HG02970 (cell line): ENCODE measurements around the gene EAPP.
"Not testable (repeated sequence)": the region's sequence is repeated elsewhere in the genome, so short reads cannot be mapped to it uniquely, and the experiment has no call there.

Experiments
- ATAC-seq: cut with Tn5 transposase; IDR thresholded peaks from one replicate; pipeline ENCODE4 v1.9.1; 2021; ENCODE audit warnings: mild to moderate bottlenecking, moderate library complexity, moderate number of reproducible peaks; ENCODE audit not compliant: unreplicated experiment, low FRiP score

The EAPP gene

DNA sequence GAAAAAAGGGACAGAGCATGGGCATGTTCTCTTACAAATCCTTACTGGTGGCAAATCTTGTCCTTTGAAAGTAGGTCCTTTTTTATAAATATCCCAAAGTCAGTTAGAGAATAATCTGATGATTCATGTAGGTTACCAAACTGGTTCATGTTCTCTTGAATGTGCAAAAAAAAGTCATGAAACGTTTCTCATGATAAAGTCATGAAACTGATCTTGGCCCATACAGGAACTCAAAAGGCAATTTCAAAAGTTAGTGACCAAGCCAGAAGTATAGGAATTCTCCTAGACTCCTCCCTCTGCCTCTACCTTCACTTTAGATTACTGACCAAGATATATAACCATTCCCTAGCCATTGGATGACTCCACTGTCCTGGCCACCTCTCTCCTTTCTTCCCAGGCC is 50.2 kb downstream of the EAPP start:
- no peak for ATAC-seq

DNA sequence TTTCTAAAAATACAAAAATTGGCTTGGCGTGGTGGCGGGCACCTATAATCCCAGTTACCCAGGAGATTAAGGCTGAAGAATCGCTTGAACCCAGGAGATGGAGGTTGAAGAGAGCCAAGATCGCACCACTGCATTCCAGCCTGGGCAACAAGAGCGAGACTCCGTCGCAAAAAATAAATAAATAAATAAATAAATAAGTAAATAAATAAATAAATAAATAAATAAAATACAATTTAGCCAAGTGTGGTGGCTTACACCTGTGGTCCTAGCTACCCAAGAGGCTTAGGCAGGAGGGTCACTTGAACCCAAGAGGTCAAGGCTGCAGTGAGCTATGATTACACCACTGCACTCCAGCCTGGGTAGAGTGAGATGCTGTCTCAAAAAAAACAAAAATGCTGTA is 51.0 kb downstream of the EAPP start:
- ATAC-seq, result no peak

DNA sequence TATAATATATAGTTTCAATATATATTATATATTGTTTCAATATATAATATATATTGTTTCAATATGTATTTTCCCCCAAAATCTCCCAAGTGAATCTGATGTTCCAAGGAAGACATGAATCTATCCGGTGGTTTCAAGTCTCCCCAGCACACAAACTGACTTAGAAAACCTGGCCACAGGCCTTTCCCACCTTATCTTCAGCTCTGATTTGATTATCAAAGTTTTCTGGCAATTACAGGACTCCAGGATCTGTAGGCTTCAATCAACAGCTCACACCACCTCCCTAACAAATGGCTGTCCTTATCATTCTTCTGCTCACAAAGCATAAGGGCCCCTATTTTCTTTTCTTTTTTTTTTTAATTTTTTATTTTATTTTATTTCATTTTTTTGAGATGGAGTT is 54.8 kb downstream of the EAPP start:
- no peak for ATAC-seq

DNA sequence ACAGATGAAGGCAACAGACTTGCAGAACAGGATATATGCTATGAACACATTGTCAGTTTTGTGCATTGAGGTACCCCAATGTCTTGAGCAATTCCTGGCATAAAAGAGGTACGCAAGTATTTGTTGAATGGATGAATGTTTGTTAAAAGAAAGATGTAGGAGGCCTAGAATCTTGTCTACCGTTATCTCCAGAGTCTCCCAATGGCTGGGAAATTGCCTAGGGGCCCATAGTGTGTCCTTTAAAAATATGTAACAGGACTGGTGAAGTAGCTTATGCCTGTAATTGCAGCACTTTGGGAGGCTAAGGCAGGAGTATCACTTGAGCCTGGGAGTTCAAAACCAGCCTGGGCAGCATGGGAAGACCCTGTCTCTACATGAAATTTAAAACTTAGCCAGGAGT is 57.0 kb downstream of the EAPP start:
- no peak for ATAC-seq

DNA sequence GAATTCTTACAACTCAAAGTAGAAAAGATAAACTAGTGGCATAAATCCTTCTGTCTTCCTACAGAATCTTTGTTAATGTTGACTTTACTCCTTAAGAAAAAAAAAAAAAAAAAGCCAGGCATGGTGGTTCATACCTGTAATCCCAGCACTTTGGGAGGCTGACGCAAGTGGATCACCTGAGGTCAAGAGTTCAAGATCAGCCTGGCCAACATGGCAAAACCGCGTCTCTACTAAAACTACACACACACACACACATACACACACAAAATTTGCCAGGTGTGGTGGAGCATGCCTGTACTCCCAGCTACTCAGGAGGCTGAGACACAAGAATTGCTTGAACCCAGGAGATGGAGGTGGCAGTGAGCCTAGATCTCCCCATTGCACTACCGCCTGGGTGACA is 59.8 kb downstream of the EAPP start:
- ATAC-seq, result no peak

DNA sequence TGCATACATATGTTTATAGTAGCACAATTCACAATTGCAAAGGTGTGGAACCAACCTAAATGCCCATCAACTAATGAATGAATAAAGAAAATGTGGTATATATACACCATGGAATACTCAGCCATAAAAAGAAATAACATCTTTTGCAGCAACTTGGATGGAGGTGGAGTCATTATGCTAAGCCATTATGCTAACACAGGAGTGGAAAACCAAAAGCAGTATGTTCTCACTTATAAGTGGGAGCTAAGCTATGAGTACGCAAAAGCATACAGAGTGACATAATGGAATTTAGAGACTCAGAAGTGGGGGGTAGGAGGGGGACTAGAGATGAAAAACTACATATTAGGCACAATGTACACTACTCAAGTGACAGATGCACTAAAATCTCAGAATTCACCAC is 61.2 kb downstream of the EAPP start:
- no peak for ATAC-seq

DNA sequence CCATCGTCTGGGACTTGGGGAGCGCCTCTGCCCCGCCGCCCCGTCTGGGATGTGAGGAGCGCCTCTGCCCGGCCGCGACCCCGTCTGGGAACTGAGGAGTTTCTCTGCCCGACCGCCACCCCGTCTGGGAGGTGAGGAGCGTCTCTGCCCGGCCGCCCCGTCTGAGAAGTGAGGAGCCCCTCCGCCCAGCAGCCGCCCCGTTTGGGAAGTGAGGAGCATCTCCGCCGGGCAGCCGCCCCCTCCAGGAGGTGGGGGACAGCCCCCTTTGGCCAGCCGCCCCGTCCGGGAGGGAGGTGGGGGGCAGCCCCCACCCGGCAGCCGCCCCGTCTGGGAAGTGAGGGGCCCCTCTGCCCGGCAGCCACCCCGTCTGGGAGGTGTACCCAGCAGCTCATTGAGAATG is 63.5 kb downstream of the EAPP start:
- not testable (repeated sequence) for ATAC-seq

DNA sequence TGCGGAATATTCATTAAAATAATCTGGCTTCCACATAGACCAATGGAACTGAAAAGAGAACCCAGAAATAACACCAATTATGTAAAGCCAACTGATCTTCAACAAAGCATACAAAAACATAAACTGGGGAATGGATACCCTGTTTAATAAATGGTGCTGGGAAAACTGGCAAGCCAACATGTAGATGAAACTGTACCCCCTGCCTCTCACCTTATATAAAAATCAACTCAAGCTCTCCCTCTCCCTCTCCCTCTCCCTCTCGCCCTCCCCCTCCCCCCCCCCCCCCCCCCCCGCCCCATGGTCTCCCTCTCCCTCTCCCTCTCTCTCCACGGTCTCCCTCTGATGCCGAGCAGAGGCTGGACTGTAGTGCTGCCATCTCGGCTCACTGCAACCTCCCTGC is 64.3 kb downstream of the EAPP start:
- no peak for ATAC-seq

DNA sequence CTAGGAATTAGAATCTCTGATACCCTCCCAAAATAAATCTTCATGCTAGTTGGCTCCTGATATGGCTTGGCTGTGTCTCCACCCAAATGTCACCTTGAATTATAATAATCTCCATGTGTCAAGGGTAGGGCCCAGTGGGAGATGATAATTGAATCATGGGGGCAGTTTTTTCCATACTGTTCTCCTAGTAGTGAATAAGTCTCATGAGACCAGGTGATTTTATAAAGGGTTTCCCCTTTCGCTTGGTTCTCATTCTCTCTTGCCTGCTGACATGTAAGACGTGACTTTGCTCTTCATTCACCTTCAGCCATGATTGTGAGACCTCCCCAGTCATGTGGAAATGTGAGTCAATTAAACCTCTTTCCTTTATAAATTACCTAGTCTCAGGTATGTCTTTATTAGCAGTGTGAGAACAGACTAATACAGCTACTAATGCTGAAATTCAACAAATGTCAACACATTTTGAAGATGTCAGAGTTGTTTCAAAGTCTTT is 65.3 kb downstream of the EAPP start:
- no peak for ATAC-seq

DNA sequence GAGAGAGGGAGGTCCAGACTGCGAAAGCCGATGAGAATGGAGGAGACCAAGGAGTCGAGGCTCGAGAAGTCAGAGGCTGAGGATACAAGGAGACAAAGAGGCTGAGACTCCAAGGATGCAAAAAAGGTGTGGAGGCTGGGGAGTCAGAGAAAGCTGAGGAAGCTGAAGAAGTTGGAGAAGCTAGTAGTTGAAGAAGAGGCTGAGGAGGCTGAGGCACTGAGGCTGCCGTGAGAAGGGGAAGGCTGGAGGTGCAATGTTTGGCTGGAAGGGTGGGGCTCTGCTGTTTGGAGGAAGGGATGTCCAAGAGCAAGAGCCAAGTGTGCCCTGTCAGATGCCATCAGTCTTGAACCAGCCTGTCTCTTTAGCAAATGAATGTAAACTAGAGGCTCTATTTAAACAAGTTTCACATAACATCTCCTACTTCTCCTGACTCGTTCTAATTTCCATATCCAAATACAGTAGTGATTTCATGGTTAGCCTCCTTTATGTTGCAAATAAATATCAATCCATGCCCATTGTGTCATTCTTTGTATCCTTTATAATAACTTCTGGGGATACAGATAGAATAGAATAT is 66.7 kb downstream of the EAPP start:
- ATAC-seq, result no peak

DNA sequence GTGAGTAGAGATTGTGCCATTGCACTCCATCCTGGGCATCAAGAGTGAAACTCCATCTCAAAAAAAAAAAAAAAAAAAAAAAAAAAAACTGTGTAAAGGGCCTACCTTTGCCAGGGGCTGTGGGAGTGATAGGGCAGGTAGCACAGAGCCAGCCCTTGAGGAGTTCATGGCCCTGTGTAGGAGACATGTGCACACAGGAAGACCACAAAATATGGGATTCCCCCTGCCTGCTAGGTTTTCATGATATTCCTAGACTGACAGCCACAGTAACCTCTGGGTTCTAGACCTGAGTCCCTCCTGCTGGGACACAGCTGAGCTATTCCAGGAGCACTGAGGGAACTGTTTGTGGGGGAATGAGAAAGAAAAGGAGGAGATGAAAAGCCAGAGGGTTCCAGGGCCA is 69.2 kb downstream of the EAPP start:
- no peak for ATAC-seq

DNA sequence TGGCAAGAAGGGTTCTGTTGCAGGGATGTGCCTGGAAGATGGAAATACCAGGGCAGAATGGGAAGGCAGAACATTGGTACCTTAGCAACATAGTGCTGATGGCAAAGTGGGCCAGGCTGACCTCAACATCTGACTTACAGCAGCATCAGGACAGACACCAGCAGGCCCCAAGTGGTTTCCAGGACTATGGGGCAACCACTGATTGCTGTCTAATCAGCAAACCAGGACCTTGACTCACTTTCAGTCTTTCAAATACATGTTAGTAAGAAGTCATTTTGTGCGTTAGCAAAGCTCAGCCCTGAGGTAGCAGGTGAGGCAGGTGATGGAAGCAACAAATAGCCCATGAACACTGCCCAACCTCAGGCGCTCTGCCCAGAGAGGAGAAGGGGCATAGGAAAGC is 72.8 kb downstream of the EAPP start:
- no peak for ATAC-seq
